Natural killer cell (primary cell): Measurements from ENCODE around the gene ZNF667. TPM values are rescaled to one million over a fixed set of nuclear protein-coding genes. Genes with fewer than 3 reads are reported as not detected.

Source experiments
- ATAC-seq, 3 donors: fragments of 150-1000 bp in 2 of 3; fragments of 200-7000 bp in 1 of 3; cut with Tn5 transposase; 1 replicate in 1 of 3; 2 replicates in 2 of 3; pipeline ENCODE4 v1.10.0; 2021; ENCODE audit warnings: mild to moderate bottlenecking in 2 of 3, moderate library complexity in 2 of 3
- DNase-seq, 2 donors: peaks; one replicate each; pipeline versions ENCODE4 v3.0.0 to v3.0.0-alpha.2; 2013 to 2021; ENCODE audit warnings: mixed read lengths in 1 of 2
- H3K27ac ChIP-seq: one replicate; pipeline ENCODE4 v1.5.1; 2013; ENCODE audit warnings: mild to moderate bottlenecking, low read length
- H3K27me3 ChIP-seq: one replicate; pipeline ENCODE4 v1.6.1; 2013; ENCODE audit warnings: low read length; ENCODE audit not compliant: control insufficient read depth, insufficient read depth
- H3K36me3 ChIP-seq: one replicate; pipeline ENCODE4 v1.6.1; 2013; ENCODE audit warnings: low read length; ENCODE audit not compliant: control insufficient read depth, insufficient read depth
- H3K4me1 ChIP-seq: one replicate; pipeline ENCODE4 v1.6.1; 2013; ENCODE audit warnings: low read length; ENCODE audit not compliant: control insufficient read depth, insufficient read depth
- H3K4me3 ChIP-seq: one replicate; pipeline ENCODE4 v1.5.1; 2013; ENCODE audit warnings: low read length
- H3K9me3 ChIP-seq: one replicate; pipeline ENCODE4 v1.6.1; 2013; ENCODE audit warnings: low read length; ENCODE audit not compliant: control insufficient read depth, insufficient read depth
- H3K27ac Mint-ChIP-seq, 2 donors: one replicate each; pipeline ENCODE4 v1.8.0; 2022; ENCODE audit warnings: mild to moderate bottlenecking in 2 of 2, mixed read lengths in 2 of 2, moderate library complexity in 1 of 2
- H3K27me3 Mint-ChIP-seq, 2 donors: one replicate each; pipeline ENCODE4 v1.8.0; 2022; ENCODE audit warnings: low read depth in 2 of 2, mixed read lengths in 2 of 2
- H3K36me3 Mint-ChIP-seq: one replicate; pipeline ENCODE4 v1.8.0; 2022; ENCODE audit warnings: mixed read lengths
- H3K4me1 Mint-ChIP-seq, 2 donors: one replicate each; pipeline ENCODE4 v1.8.0; 2022; ENCODE audit warnings: mixed read lengths in 2 of 2
- H3K4me3 Mint-ChIP-seq: one replicate; pipeline ENCODE4 v1.8.0; 2022; ENCODE audit warnings: mild to moderate bottlenecking, moderate library complexity, mixed read lengths
- H3K9me3 Mint-ChIP-seq, 2 donors: one replicate each; pipeline ENCODE4 v1.8.0; 2022; ENCODE audit warnings: mixed read lengths in 2 of 2
- WGBS: methylation state at CpG from one replicate; pipeline ENCODE4 v1.1.7; 2013; ENCODE audit warnings: missing lambda C conversion rate; ENCODE audit not compliant: insufficient coverage; 5-methylcytosine and 5-hydroxymethylcytosine counted together
- intact Hi-C: fragments of 100-400 bp; cut with micrococcal nuclease; formaldehyde crosslinking; loops from one replicate; pipeline ENCODE4 v1.14.2; 2022
- total RNA-seq, 4 donors: library from RNA; stranded (reverse); fragments of 120-200 nt in 1 of 4; gene quantifications; one replicate each; pipeline versions ENCODE4 v1.2.3 to v1.2.4, GENCODE V29; 2013 to 2022
- TF ChIP-seq, protein P1 (sequence below): fragments of 200-600 bp; IDR thresholded peaks from one replicate; pipeline ENCODE4 v1.8.0; 2022; ENCODE audit warnings: antibody characterized with exemption

Gene ZNF667
- total RNA-seq, 3 donors from 2014 or later (not counting 1 experiment from before 2014, with no cell fraction given) = 0.41 to 1.6 (median 0.63) TPM

DNA sequence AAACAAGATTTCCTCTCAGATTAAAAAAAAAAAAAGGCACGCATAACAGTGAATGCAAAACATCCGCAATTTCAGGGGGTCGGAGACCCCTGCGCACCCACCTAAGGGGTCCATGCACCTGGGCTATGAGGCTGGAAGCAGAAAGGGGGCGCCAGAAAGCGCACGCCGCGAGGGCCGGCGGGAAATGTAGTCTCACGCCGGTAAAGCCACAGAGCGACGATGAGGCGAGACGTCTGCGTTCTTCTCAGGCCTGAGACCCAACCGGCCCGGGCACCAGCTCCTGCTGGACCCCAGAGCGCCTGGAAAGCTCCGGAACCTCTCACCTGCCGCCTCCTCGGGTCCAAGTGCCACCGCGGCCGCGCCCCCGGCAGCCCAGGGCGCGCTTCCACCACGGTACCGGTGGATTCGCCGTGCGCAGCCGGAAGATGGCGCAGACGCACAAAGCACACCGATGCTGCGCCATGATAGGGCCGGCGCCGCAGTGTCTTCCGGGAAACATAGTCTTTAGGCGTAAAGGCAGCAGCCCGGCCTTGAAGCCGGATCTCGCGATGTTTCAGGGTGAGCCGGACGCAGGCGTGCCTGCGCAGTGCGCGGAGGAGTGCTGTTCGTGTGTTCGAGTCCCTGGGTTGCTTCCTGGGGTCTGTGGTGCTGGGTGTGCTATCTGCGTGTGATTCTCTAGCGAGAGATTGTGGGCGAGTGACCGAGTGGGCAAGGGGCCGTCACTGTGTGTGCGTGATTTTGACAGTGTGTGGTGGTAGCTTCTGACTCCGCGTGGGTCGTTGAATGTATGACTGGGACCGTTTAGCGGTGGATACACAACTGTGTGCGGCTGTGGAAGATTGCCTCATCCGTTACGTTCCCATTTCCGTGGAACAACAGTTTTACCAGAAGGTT is 83.8 kb downstream of the ZNF667 start, which contains the start of gene ZNF582:
Gene ZNF582, minus strand, starts transcription at position 416 of the 894 bp plus-strand sequence. CDS start 1,782 bp downstream, outside the sequence.
- TF ChIP-seq, protein P1, sequence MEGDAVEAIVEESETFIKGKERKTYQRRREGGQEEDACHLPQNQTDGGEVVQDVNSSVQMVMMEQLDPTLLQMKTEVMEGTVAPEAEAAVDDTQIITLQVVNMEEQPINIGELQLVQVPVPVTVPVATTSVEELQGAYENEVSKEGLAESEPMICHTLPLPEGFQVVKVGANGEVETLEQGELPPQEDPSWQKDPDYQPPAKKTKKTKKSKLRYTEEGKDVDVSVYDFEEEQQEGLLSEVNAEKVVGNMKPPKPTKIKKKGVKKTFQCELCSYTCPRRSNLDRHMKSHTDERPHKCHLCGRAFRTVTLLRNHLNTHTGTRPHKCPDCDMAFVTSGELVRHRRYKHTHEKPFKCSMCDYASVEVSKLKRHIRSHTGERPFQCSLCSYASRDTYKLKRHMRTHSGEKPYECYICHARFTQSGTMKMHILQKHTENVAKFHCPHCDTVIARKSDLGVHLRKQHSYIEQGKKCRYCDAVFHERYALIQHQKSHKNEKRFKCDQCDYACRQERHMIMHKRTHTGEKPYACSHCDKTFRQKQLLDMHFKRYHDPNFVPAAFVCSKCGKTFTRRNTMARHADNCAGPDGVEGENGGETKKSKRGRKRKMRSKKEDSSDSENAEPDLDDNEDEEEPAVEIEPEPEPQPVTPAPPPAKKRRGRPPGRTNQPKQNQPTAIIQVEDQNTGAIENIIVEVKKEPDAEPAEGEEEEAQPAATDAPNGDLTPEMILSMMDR = peak; percentile 65
- DNase-seq = peak; percentile 89 to 97
- H3K27ac ChIP-seq = peak within 1 kb of the TSS; percentile 97
- H3K36me3 ChIP-seq = peaks cover 13% of the 10 kb centered on the region
- peak within 1 kb of the TSS; percentile 99 for H3K4me3 Mint-ChIP-seq
- peaks cover 6% of the 10 kb centered on the region for H3K4me1 ChIP-seq
- H3K4me3 ChIP-seq = peak within 1 kb of the TSS; percentile 68
- 3% methylated on average over 73 of the region's 73 CpGs for WGBS
- intact Hi-C loops = loop anchor here (1.0 kb wide), 4 partner anchors 10 to 145 kb away; partner anchors contain the start of genes ZFP28 and ZSCAN5A
- H3K4me1 Mint-ChIP-seq = peaks cover 11 to 15% of the 10 kb centered on the region in 2 donors
- peaks cover 15% of the 10 kb centered on the region for H3K9me3 ChIP-seq
- ATAC-seq = peak; percentile 96 to 98 (median 97)
- no peaks in the 10 kb centered on the region for H3K27me3 Mint-ChIP-seq
- H3K36me3 Mint-ChIP-seq = peaks cover 30% of the 10 kb centered on the region
- peaks cover 5 to 7% of the 10 kb centered on the region in 2 donors for H3K9me3 Mint-ChIP-seq
- H3K27ac Mint-ChIP-seq = peak within 1 kb of the TSS; percentile 97 to 99
- H3K27me3 ChIP-seq = no peaks in the 10 kb centered on the region

Other genes with a start within 250 kb of the ZNF667 start
- gene EDDM13, start 204.6 kb downstream of the ZNF667 start, total RNA-seq = 1 to 10 TPM; 1.5 to 3.1 (median 2.6) TPM
- 10 to 100 TPM in 1 of 3 donors, 1 to 10 TPM in 2; 6.7 to 10.2 (median 7.9) TPM for gene ZSCAN5A, start 162.5 kb downstream of the ZNF667 start, total RNA-seq
- gene ZNF582, start 83.8 kb downstream of the ZNF667 start, total RNA-seq = 1 to 10 TPM; 1.3 to 3.3 (median 2.8) TPM
- gene ZNF583, start 73.0 kb downstream of the ZNF667 start, total RNA-seq = 1 to 10 TPM; 2.7 to 5.1 (median 3.3) TPM
- 1 to 10 TPM in 1 of 3 donors, under 1 TPM in 2; 0.33 to 1.0 (median 0.48) TPM for gene ZNF471, start 30.5 kb upstream of the ZNF667 start, total RNA-seq
- gene ZFP28, start 61.6 kb upstream of the ZNF667 start, total RNA-seq = 1 to 10 TPM; 2.5 to 5.0 (median 4.2) TPM
- 1 to 10 TPM; 2.0 to 2.3 (median 2.1) TPM for gene ZNF470, start 90.1 kb upstream of the ZNF667 start, total RNA-seq
- 1 to 10 TPM; 5.0 to 7.4 (median 7.2) TPM for gene ZNF71, start 118.0 kb upstream of the ZNF667 start, total RNA-seq
- under 1 TPM in 1 of 3 donors, not detected in 2; 0.24 TPM for gene SMIM17, start 165.8 kb upstream of the ZNF667 start, total RNA-seq
- 1 to 10 TPM in 1 of 3 donors, under 1 TPM in 2; 0.18 to 2.1 (median 0.92) TPM for gene ZNF835, start 194.4 kb upstream of the ZNF667 start, total RNA-seq